ENCODE data around the gene CMPK2.
A peak's percentile ranks its signal among the peaks of the same experiment; 100 is the strongest.

The CMPK2 gene

DNA sequence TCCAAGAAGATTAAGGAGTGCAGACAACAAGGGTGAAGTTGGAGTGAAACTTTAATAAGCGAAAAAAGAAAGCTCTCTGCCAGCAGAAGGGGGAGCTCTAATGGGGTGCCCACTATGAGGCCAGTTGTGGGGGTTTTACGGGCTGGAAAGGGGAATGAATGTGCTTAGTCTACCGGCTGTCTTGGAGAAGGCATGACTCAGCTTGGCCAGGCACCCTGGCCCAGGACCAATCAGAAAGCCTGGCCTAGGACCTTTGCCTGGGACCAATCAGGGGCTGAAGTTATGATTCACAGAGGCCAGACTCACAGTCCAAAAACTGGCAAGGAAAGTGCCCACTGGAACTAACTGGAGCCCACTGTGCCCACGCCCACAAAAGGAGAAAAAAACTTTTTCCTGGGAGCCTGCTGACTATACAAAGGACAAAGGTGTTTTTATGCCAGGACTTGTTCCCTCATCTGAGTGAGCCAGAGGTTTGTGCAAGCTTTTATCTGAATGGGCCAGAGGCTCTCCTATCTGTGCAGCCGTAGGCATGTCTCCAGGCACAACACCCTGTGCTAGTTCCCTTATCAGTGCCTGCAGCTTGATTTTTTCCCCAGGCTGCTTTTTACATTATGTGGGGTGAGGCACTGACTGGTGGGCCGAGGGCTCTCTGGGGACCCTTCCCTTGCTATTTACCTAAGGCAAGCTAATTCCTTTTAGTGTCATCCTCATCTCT is 18.6 kb downstream of the CMPK2 start:
- Histone ChIP-seq H3K27ac (no peak overlapping the region), H3K4me3 (no peak overlapping the region)

DNA sequence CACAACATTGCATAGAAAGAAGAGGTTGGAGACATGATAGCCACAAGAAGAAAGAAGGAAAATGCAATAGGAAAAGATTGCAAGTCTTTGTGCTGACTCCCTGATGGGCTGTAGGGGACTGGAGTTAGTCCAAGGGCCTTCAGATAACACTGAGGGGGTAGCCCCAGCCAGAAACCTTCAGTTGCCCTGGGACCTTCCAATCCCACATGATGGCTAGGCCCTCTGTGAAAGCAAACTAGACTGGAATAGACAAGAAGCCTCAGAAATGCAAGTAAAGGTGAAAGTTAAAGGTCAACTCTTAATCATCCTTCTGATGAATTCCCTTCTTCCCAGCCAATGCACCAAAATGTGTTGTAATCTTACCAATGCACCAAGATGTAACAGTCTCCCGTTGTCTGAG is 19.2 kb downstream of the CMPK2 start:
- Histone ChIP-seq H3K4me3 (no peak overlapping the region), H3K27ac (no peak overlapping the region)

DNA sequence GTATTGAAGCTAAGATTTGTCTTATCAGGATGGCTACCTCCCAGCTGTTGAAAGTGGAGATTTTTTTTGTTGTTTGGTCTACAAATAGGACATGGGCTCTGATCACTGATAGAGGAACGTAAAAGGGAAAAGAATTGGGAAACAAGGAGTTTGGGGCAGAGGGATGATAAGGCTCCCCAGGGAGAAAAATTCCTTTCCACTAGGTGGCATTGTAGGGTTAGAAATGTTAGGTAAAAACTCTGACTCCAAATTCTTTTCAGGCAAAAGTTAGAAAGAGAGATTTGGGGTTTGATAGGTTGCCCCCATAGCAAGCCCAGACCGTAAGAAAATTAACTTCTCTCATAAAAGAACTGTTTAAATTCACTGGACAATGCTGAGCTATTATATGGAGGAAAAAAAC is 19.8 kb downstream of the CMPK2 start:
- H3K4me3 ChIP-seq, result no peak overlapping the region
- H3K27ac ChIP-seq, result no peak overlapping the region

GRCh38 chr2:6845312-6845711 is 20.4 kb downstream of the CMPK2 start:
- Histone ChIP-seq H3K4me3 (no peak overlapping the region), H3K27ac (no peak overlapping the region)

GRCh38 chr2:6841537-6842287 is 24.0 kb downstream of the CMPK2 start:
- no peak overlapping the region for H3K27ac ChIP-seq
- H3K4me3 ChIP-seq, result no peak overlapping the region

- Histone ChIP-seq H3K27ac (no peak overlapping the region), H3K4me3 (no peak overlapping the region)
Measured at GRCh38 chr2:6838673-6839319, 26.9 kb downstream of the CMPK2 start.

- Histone ChIP-seq H3K4me3 (no peak overlapping the region), H3K27ac (no peak overlapping the region)
Measured at GRCh38 chr2:6835467-6835866, 30.2 kb downstream of the CMPK2 start.

- H3K27ac ChIP-seq, result no peak overlapping the region
- H3K4me3 ChIP-seq, result no peak overlapping the region
Measured at GRCh38 chr2:6834163-6834562, 31.5 kb downstream of the CMPK2 start.

GRCh38 chr2:6833300-6833604 is 32.5 kb downstream of the CMPK2 start:
- Histone ChIP-seq H3K27ac (no peak overlapping the region), H3K4me3 (no peak overlapping the region)

DNA sequence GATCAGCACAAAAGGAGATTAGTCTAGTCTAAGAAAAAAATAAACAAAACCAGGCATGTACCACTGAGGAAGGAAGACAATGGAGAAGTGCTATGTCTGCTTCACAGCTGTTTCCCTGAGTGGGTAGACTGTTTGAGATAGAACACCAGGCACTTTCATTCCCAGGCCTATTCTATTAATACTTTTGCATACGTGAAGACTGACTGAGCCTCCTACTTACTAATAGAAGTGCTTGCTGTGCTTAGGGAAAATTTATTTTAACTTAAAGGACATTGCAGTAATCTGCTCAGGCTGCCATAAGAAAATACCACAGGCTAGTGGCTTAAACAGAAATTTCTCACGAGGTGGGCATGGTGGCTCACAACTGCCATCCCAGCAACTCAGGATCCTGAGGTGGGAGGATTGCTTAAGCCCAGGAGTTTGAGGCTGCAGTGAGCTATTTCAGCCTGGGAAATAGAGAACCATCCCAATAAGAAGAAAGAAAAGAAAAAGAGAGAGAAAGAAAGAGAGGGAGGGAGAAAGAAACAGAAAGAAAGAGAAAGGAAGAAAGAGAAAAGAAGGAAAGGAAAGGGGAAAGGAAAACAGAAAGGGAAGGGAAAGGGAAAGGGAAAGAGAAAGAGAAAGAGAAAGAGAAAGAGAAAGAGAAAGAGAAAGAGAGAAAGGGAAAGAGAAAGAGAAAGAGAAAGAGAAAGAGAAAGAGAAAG is 33.0 kb downstream of the CMPK2 start:
- Histone ChIP-seq H3K4me3 (no peak overlapping the region), H3K27ac (no peak overlapping the region)

DNA sequence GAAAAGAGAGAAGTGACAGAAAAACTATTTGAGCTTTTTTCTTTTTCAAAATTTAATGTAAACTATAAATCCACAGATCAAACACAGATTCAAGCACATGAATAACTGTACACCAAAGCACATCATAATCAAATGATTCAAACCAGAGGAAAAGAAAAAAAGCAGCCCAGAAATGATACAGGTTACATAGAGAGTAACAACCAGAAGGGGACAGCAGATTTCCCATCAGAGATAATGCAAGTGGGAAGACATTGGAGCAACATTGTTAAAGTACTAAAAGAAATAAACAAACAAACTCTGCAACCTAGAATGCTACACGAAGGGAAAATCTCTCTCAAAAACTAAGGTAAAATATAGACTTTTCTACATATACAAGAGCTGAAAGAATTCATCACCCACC is 34.5 kb downstream of the CMPK2 start:
- Histone ChIP-seq H3K27ac (no peak overlapping the region), H3K4me3 (no peak overlapping the region)

DNA sequence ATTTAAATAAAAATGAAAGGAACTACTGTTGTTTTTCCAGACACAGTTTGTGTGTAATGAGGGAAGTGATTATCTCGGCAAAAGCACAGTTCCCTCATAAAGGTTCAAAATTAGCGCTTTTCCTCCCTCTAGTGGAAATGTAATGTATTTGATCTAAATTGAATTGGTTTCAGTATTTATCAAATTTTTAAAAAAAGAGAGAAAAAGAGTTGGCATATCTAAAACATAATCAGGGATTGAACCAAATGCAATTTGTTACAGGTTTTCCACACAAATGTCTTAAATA is 37.5 kb downstream of the CMPK2 start:
- Histone ChIP-seq H3K27ac (peak overlapping the region in 2 of 21 experiments; percentile 10 to 37), H3K4me3 (no peak overlapping the region)

DNA sequence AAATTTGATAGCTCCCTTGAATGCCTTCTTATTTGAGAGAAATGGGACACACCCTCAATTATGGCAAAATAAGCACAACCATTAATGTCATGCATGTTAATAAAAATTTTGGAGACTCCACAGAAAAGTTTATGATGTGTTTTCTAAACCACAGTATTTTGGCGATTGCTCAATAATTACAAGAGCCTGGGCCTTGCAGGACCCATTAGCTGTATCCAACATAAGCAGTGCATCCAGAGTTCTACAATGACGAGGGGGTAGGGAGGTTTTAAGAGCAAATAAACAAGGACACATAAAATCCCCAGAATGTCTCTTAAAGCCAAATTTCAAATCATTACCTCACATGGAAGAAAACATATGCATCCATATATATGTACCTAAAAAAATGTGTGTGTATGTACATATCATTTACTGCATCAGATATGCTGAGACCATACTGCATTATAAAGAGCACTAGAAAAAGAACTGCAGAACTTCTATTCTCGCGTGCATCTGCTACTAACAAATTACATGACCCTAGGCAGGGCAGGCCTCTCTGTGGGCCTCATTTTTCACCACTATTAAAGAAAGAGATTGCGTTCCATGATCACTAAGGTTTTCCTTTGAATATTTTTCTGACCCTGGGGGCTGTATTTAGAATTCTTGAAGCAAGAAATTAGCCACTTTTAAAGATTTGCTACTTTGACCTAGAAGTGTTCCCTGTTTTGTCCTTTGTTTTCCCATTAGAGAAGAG is 38.0 kb downstream of the CMPK2 start:
- H3K4me3 ChIP-seq, result no peak overlapping the region
- peak overlapping the region in 2 of 21 experiments; percentile 10 to 37 for H3K27ac ChIP-seq

- Histone ChIP-seq H3K27ac (no peak overlapping the region), H3K4me3 (no peak overlapping the region)
Measured at GRCh38 chr2:6826081-6826913, 39.4 kb downstream of the CMPK2 start.

DNA sequence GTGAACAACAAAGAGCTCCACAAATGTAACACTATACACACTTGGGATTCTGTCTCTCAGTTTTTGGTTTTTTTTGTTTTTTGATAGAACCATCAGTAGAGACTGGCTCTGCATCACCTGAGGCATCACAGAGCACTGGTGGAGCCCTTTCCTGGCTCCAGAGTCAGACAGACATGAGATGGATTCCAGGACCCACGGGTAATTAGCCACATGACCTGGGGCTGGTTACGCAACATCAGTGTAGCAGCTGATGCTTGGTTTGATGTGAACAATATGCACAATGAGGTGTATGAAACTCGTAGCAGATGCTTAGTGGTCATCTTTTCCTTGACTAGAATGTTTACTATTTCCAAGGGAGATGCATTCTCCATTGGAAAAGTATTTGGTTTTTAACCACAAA is 40.7 kb downstream of the CMPK2 start:
- H3K27ac ChIP-seq, result no peak overlapping the region
- H3K4me3 ChIP-seq, result no peak overlapping the region

GRCh38 chr2:6823111-6823510 is 42.6 kb downstream of the CMPK2 start:
- Histone ChIP-seq H3K4me3 (no peak overlapping the region), H3K27ac (no peak overlapping the region)

GRCh38 chr2:6822406-6822805 is 43.3 kb downstream of the CMPK2 start:
- Histone ChIP-seq H3K4me3 (no peak overlapping the region), H3K27ac (no peak overlapping the region)

GRCh38 chr2:6820903-6821584 is 44.7 kb downstream of the CMPK2 start:
- H3K4me3 ChIP-seq, result no peak overlapping the region
- no peak overlapping the region for H3K27ac ChIP-seq

DNA sequence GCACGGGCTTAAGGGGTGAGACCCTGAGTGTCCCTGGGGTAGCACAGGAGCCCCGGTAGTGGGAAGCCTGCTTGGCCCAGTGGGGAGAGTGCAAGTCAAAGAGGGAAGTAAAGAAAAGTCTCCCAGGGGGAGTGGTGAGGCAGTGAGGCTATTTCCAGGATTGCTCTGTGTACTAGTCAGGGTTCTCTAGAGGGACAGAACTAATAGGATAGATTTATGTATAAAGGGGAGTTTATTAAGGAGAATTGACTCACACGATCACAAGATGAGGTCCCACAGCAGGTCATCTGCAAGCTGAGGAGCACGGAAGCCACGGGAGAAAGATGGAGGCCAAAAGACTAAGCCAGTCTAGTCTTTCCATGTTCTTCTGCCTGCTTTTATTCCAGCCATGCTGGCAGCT is 45.5 kb downstream of the CMPK2 start:
- H3K27ac ChIP-seq, result no peak overlapping the region
- H3K4me3 ChIP-seq, result no peak overlapping the region
